HEK293 (cell line): ENCODE measurements around the gene ZNF480.

Experiments used
- CTCF ChIA-PET: fragments of 350-600 bp; formaldehyde crosslinking; extraction: SDS; loops from one replicate; lab custom pipeline; 2021; ENCODE audit warnings: antibody characterized with exemption; lab: Yijun Ruan, JAX
- POLR2A ChIA-PET: fragments of 300-600 bp; formaldehyde crosslinking; extraction: SDS; loops from one replicate; lab custom pipeline; 2020; ENCODE audit warnings: antibody characterized with exemption, inconsistent platforms; lab: Yijun Ruan, JAX
- H3K27ac ChIP-seq: fragments of 200-500 bp; sonication (Bioruptor generic); 2 replicates; pipeline ENCODE4 v1.5.1; 2014; ENCODE audit warnings: low read depth, low read length, control low read depth, inconsistent platforms; ENCODE audit errors: extremely low read depth
- H3K36me3 ChIP-seq, 2 experiments: fragments of 200-500 bp in 1 of 2; sonication (Bioruptor generic) in 1 of 2; 1 replicate in 1 of 2; 2 replicates in 1 of 2; pipeline ENCODE4 v1.5.1; 2014 to 2017; ENCODE audit warnings: inconsistent platforms in 2 of 2, low read length in 2 of 2; ENCODE audit not compliant: control insufficient read depth in 2 of 2, insufficient read depth in 1 of 2
- H3K4me1 ChIP-seq: fragments of 200-500 bp; sonication (Bioruptor generic); 2 replicates; pipeline ENCODE4 v1.5.1; 2014; ENCODE audit warnings: mild to moderate bottlenecking, low read length, inconsistent platforms; ENCODE audit not compliant: control insufficient read depth, insufficient read depth
- H3K4me3 ChIP-seq: 2 replicates; pipeline ENCODE4 v1.5.1; 2011; ENCODE audit warnings: low read depth, mild to moderate bottlenecking, control low read depth, low read length, moderate library complexity
- H3K9me3 ChIP-seq: fragments of 200-500 bp; sonication (Bioruptor generic); 2 replicates; pipeline ENCODE4 v1.5.1; 2014; ENCODE audit warnings: low read depth, low read length, inconsistent platforms; ENCODE audit not compliant: control insufficient read depth, insufficient read depth
- GLIS1 ChIP-seq: fragments of 450-650 bp; formaldehyde crosslinking; IDR thresholded peaks from 2 replicates; pipeline ENCODE4 v1.5.1; 2016; ENCODE audit warnings: missing biosample characterization, missing genetic modification characterization
- HOXC10 ChIP-seq: sonication (generic); formaldehyde crosslinking; IDR thresholded peaks from 2 replicates; pipeline ENCODE4 v1.8.1; 2023; ENCODE audit warnings: mild to moderate bottlenecking, missing genetic modification reagents
- SCRT1 ChIP-seq: fragments of 450-650 bp; formaldehyde crosslinking; IDR thresholded peaks from 2 replicates; pipeline ENCODE4 v1.5.1; 2016; ENCODE audit warnings: missing biosample characterization, missing genetic modification characterization, borderline replicate concordance
- ZBTB8A ChIP-seq: fragments of 450-650 bp; formaldehyde crosslinking; IDR thresholded peaks from 2 replicates; pipeline ENCODE4 v1.5.1; 2016; ENCODE audit warnings: missing biosample characterization, missing genetic modification characterization
- ZFP3 ChIP-seq: fragments of 450-650 bp; formaldehyde crosslinking; IDR thresholded peaks from 2 replicates; pipeline ENCODE4 v1.5.1; 2016; ENCODE audit warnings: low read depth, missing biosample characterization, missing genetic modification characterization
- ZFP37 ChIP-seq: fragments of 450-650 bp; formaldehyde crosslinking; IDR thresholded peaks from 2 replicates; pipeline ENCODE4 v1.5.1; 2016; ENCODE audit warnings: missing biosample characterization, missing genetic modification characterization
- ZFP69B ChIP-seq: fragments of 450-650 bp; formaldehyde crosslinking; IDR thresholded peaks from 2 replicates; pipeline ENCODE4 v1.5.1; 2016; ENCODE audit warnings: missing biosample characterization, missing genetic modification characterization
- ZNF19 ChIP-seq: fragments of 450-650 bp; formaldehyde crosslinking; IDR thresholded peaks from 2 replicates; pipeline ENCODE4; 2016; ENCODE audit warnings: missing biosample characterization, missing genetic modification characterization, low read depth
- ZNF221 ChIP-seq: fragments of 450-650 bp; formaldehyde crosslinking; IDR thresholded peaks from 2 replicates; pipeline ENCODE4 v1.5.1; 2017; ENCODE audit warnings: missing biosample characterization, missing genetic modification characterization, borderline replicate concordance
- ZNF248 ChIP-seq: fragments of 450-650 bp; formaldehyde crosslinking; IDR thresholded peaks from 2 replicates; pipeline ENCODE4 v1.5.1; 2017; ENCODE audit warnings: missing biosample characterization, missing genetic modification characterization
- ZNF274 ChIP-seq, 2 experiments: fragments of 200-500 bp in 1 of 2; fragments of 450-650 bp in 1 of 2; sonication (Bioruptor generic) in 1 of 2; formaldehyde crosslinking in 1 of 2; IDR thresholded peaks; 2 replicates each; pipeline versions ENCODE4 v1.5.1 to v1.6.1; 2014 to 2016; ENCODE audit warnings: borderline replicate concordance in 1 of 2, inconsistent platforms in 1 of 2, low read length in 1 of 2, missing biosample characterization in 1 of 2, missing genetic modification characterization in 1 of 2
- ZNF311 ChIP-seq: fragments of 450-650 bp; formaldehyde crosslinking; IDR thresholded peaks from 2 replicates; pipeline ENCODE4 v1.5.1; 2017; ENCODE audit warnings: missing biosample characterization, missing genetic modification characterization, borderline replicate concordance
- ZNF426 ChIP-seq: fragments of 450-650 bp; formaldehyde crosslinking; IDR thresholded peaks from 2 replicates; pipeline ENCODE4 v1.5.1; 2017; ENCODE audit warnings: missing biosample characterization, missing genetic modification characterization, mild to moderate bottlenecking, inconsistent platforms, moderate library complexity
- ZNF501 ChIP-seq: fragments of 450-650 bp; formaldehyde crosslinking; IDR thresholded peaks from 2 replicates; pipeline ENCODE4 v1.5.1; 2016; ENCODE audit warnings: missing biosample characterization, missing genetic modification characterization
- ZNF530 ChIP-seq: fragments of 450-650 bp; formaldehyde crosslinking; IDR thresholded peaks from 2 replicates; pipeline ENCODE4 v1.5.1; 2016; ENCODE audit warnings: low read depth, missing biosample characterization, missing genetic modification characterization
- ZNF623 ChIP-seq: fragments of 450-650 bp; formaldehyde crosslinking; IDR thresholded peaks from 2 replicates; pipeline ENCODE4 v1.5.1; 2016; ENCODE audit warnings: missing biosample characterization, missing genetic modification characterization
- ZNF830 ChIP-seq: fragments of 450-650 bp; IDR thresholded peaks from 2 replicates; pipeline ENCODE4 v1.5.0; 2018; ENCODE audit warnings: missing biosample characterization, missing genetic modification characterization, low read depth, mild to moderate bottlenecking, moderate library complexity
- TF ChIP-seq, protein P1 (sequence below): fragments of 450-650 bp; formaldehyde crosslinking; IDR thresholded peaks from 2 replicates; pipeline ENCODE4 v1.5.1; 2016; ENCODE audit warnings: missing biosample characterization, missing genetic modification characterization
- TF ChIP-seq, protein P2 (sequence below): fragments of 450-650 bp; formaldehyde crosslinking; IDR thresholded peaks from 2 replicates; pipeline ENCODE4 v1.5.1; 2016; ENCODE audit warnings: missing biosample characterization, missing genetic modification characterization
- TF ChIP-seq, protein P3 (sequence below): fragments of 450-650 bp; formaldehyde crosslinking; IDR thresholded peaks from 2 replicates; pipeline ENCODE4 v1.5.1; 2016; ENCODE audit warnings: missing biosample characterization, missing genetic modification characterization
- TF ChIP-seq, protein P4 (sequence below): fragments of 450-650 bp; formaldehyde crosslinking; IDR thresholded peaks from 2 replicates; pipeline ENCODE4 v1.5.1; 2016; ENCODE audit warnings: missing biosample characterization, missing genetic modification characterization

The ZNF480 gene

DNA sequence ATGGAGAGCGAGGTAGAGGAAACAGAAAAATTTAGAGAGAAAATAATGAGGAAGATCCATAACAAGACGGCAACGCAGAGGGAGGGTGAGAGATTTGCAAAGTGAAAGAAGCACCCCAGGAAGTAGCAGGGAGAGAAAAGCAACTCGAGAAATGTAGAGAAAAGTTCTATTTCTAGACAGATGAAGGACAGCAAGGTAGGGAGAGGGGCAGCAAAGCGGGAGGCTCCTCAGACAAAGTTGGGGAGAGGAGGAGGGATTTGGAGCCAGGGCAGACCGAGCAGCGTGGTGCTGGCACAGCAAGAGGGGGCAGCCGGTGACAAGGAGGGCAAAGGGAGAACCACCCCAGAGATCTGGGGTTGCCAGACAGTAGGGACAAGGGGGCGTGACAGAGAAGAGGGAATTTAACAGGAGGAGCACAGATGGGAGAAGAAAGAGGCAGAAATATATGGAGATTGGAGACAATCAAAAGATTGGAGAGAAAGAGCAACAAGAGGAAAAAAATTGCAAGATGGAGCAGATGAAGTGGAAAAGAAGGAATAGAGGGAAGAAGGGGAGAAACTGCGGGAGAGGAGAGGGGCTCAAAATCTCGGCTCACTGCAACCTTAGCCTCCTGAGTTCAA, 26.6 kb upstream of the ZNF480 start:
- Histone ChIP-seq H3K9me3 (no peaks in the 10 kb centered on the region; the same call in 1 of the 2 replicates), H3K27ac (peak overlapping the region; percentile 75; the same call in 1 of the 2 replicates), H3K4me1 (no peaks in the 10 kb centered on the region), H3K4me3 (peak overlapping the region; percentile 92), H3K36me3 (peaks cover 10 to 25% of the 10 kb centered on the region in 2 experiments; a peak in 2 of 3 replicates)
- POLR2A ChIA-PET: no interaction called here
- CTCF ChIA-PET: no interaction called here
- peak; percentile 89 for TF ChIP-seq ZNF530 (tag by site-specific recombination)
- TF ChIP-seq, protein P1, sequence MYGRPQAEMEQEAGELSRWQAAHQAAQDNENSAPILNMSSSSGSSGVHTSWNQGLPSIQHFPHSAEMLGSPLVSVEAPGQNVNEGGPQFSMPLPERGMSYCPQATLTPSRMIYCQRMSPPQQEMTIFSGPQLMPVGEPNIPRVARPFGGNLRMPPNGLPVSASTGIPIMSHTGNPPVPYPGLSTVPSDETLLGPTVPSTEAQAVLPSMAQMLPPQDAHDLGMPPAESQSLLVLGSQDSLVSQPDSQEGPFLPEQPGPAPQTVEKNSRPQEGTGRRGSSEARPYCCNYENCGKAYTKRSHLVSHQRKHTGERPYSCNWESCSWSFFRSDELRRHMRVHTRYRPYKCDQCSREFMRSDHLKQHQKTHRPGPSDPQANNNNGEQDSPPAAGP (tag by site-specific recombination): no peak

DNA sequence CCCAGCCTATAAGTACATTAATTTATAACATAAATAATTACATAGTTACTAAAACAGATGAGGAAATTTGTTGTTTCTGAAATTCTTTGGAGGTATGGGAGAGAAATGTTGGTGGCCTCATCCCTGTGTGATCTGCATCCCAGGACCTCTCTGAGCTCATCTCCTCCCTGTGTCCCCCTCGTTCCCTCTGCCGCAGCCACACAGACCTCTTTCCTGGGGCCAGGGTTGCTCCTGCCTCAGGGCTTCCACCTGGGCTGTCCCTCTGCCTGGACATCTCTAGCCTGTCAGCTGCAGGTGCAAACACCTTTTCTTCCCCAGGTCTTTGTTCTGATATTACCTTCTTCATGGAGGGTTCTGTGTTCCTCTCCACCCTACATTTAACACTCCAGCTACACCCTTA, 23.7 kb upstream of the ZNF480 start:
- no peak overlapping the region for H3K4me3 ChIP-seq
- H3K9me3 ChIP-seq: no peaks in the 10 kb centered on the region; the same call in 1 of the 2 replicates
- CTCF ChIA-PET: no interaction called here
- TF ChIP-seq ZNF274 (IDR thresholded peaks at IDR 0.05; ENCODE audit: low read length): no peak
- TF ChIP-seq ZNF274 (tag by site-specific recombination; IDR thresholded peaks at IDR 0.05; ENCODE audit: borderline replicate concordance): no peak
- TF ChIP-seq SCRT1 (tag by site-specific recombination): no peak
- TF ChIP-seq ZNF501 (tag by site-specific recombination): no peak
- no peak for TF ChIP-seq ZNF221
- TF ChIP-seq ZNF830 (tag by site-specific recombination): no peak
- TF ChIP-seq, protein P2, sequence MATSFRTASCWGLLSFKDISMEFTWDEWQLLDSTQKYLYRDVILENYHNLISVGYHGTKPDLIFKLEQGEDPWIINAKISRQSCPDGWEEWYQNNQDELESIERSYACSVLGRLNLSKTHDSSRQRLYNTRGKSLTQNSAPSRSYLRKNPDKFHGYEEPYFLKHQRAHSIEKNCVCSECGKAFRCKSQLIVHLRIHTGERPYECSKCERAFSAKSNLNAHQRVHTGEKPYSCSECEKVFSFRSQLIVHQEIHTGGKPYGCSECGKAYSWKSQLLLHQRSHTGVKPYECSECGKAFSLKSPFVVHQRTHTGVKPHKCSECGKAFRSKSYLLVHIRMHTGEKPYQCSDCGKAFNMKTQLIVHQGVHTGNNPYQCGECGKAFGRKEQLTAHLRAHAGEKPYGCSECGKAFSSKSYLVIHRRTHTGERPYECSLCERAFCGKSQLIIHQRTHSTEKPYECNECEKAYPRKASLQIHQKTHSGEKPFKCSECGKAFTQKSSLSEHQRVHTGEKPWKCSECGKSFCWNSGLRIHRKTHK: no peak
- TF ChIP-seq, protein P3, sequence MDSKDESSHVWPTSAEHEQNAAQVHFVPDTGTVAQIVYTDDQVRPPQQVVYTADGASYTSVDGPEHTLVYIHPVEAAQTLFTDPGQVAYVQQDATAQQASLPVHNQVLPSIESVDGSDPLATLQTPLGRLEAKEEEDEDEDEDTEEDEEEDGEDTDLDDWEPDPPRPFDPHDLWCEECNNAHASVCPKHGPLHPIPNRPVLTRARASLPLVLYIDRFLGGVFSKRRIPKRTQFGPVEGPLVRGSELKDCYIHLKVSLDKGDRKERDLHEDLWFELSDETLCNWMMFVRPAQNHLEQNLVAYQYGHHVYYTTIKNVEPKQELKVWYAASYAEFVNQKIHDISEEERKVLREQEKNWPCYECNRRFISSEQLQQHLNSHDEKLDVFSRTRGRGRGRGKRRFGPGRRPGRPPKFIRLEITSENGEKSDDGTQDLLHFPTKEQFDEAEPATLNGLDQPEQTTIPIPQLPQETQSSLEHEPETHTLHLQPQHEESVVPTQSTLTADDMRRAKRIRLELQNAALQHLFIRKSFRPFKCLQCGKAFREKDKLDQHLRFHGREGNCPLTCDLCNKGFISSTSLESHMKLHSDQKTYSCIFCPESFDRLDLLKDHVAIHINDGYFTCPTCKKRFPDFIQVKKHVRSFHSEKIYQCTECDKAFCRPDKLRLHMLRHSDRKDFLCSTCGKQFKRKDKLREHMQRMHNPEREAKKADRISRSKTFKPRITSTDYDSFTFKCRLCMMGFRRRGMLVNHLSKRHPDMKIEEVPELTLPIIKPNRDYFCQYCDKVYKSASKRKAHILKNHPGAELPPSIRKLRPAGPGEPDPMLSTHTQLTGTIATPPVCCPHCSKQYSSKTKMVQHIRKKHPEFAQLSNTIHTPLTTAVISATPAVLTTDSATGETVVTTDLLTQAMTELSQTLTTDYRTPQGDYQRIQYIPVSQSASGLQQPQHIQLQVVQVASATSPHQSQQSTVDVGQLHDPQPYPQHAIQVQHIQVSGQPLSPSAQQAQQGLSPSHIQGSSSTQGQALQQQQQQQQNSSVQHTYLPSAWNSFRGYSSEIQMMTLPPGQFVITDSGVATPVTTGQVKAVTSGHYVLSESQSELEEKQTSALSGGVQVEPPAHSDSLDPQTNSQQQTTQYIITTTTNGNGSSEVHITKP (tag by site-specific recombination): no peak
- no peak for TF ChIP-seq ZFP3 (tag by site-specific recombination)
- no peak for TF ChIP-seq ZNF426 (tag by site-specific recombination)
- no peak for TF ChIP-seq HOXC10 (CRISPR knock-in tag)
- TF ChIP-seq ZFP69B (tag by site-specific recombination): no peak
- no peak for TF ChIP-seq ZBTB8A
- TF ChIP-seq GLIS1: no peak
- TF ChIP-seq ZFP37 (tag by site-specific recombination): no peak
- TF ChIP-seq ZNF248 (tag by site-specific recombination): no peak
- no peak for TF ChIP-seq ZNF311 (tag by site-specific recombination)
- TF ChIP-seq, protein P4, sequence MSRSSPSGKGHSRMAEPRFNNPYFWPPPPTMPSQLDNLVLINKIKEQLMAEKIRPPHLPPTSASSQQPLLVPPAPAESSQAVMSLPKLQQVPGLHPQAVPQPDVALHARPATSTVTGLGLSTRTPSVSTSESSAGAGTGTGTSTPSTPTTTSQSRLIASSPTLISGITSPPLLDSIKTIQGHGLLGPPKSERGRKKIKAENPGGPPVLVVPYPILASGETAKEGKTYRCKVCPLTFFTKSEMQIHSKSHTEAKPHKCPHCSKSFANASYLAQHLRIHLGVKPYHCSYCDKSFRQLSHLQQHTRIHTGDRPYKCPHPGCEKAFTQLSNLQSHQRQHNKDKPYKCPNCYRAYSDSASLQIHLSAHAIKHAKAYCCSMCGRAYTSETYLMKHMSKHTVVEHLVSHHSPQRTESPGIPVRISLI (tag by site-specific recombination): no peak
- no peak for TF ChIP-seq ZNF19 (tag by site-specific recombination)
- TF ChIP-seq ZNF623 (tag by site-specific recombination): no peak
- TF ChIP-seq, all 188 proteins: peak for 0
- Histone ChIP-seq H3K27ac (no peak overlapping the region), H3K36me3 (peaks cover 13 to 25% of the 10 kb centered on the region in 2 experiments; a peak in 2 of 3 replicates), H3K4me1 (no peaks in the 10 kb centered on the region)
- POLR2A ChIA-PET: no interaction called here
